ENCODE data around the gene SGCD.

SGCD gene

DNA sequence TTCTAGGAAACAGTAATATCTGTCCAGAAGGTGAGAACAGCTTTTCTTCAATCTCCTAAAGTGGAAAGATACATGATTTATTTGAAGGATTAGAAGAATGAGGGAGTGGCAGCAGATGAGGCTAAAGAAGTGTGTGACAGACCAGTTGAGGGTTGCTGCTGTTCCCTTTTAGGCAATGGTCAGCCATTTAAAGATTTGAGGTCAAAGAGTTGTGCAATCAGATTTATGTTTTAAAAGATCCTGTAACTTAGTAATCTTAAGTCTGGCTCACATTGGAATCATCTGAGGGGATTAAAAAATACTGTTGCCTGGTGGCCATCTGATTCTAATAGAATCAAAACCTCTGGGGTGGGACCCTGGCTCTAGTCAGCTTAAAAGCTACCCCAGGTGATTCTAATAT lies 4.3 kb upstream of the SGCD start:
- H3K4me3 ChIP-seq (ENCODE audit: low read depth, low read length), result no peak overlapping the region
- ChIA-PET POLR2A (no interaction called here), CTCF (interaction anchor here (2.4 kb wide), 1 partner anchor 10 kb away, joined by 6 read pairs; no protein-coding TSS in a partner anchor)
- DNase-seq (ENCODE audit: low read depth, low spot score), result no peak
- TF ChIP-seq, protein P1, sequence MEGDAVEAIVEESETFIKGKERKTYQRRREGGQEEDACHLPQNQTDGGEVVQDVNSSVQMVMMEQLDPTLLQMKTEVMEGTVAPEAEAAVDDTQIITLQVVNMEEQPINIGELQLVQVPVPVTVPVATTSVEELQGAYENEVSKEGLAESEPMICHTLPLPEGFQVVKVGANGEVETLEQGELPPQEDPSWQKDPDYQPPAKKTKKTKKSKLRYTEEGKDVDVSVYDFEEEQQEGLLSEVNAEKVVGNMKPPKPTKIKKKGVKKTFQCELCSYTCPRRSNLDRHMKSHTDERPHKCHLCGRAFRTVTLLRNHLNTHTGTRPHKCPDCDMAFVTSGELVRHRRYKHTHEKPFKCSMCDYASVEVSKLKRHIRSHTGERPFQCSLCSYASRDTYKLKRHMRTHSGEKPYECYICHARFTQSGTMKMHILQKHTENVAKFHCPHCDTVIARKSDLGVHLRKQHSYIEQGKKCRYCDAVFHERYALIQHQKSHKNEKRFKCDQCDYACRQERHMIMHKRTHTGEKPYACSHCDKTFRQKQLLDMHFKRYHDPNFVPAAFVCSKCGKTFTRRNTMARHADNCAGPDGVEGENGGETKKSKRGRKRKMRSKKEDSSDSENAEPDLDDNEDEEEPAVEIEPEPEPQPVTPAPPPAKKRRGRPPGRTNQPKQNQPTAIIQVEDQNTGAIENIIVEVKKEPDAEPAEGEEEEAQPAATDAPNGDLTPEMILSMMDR (IDR thresholded peaks at IDR 0.05; ENCODE audit: insufficient read depth, low read length, missing control alignments), result no peak

DNA sequence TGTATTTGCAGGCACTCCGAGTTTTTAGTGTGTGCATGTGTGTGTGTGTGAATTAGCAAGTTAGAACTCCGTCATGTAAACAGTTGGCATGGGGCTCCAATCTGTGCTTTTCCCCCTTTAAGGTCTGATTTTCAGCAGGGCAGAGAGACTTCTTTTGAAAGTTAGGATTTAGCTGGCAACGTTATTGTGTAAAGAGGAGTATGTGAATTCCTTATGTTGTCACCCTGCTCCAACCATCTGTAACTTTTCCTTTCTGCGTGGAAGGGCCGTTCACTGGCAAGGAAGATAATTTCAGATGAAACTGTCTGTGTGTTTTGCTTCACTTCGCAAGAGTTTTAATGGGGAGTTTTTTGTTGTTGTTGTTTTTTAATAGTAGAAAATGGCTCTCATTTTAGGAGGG lies 332 bp downstream of the SGCD start:
- peak overlapping the region; percentile 72 for H3K4me3 ChIP-seq (ENCODE audit: low read depth, low read length)
- no peak for DNase-seq (ENCODE audit: low read depth, low spot score)
- CTCF ChIA-PET, result interaction anchor here (1.2 to 1.6 kb wide), 3 partner anchors 50 to 497 kb away, joined by 3 to 7 read pairs (median 4); no protein-coding TSS in a partner anchor
- POLR2A ChIA-PET, result interaction anchor here (1.1 to 1.6 kb wide), 4 partner anchors 32 to 141 kb away, joined by 4 to 6 read pairs (median 4); no protein-coding TSS in a partner anchor
- TF ChIP-seq, protein P1 (IDR thresholded peaks at IDR 0.05; ENCODE audit: insufficient read depth, low read length, missing control alignments), result no peak

DNA sequence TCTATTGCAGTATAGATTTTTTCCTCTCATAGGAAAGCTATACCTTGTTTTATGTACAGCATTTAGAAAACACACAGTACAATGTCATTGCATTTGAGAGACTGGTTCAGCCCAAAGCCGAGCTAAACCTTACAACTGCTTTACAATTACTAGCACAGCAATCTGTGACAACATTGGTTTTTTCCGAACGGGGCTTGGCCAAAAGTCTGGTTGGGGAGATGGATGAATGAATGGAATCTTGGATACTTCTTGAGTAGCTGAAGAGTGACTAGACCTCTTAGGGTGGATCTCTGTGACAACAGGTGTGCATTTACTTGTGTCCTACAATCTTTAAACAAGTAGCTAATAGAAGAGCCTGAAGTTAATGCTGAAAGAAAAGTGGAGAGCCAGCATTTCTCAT lies 1.2 kb downstream of the SGCD start:
- CTCF ChIA-PET, result interaction anchor here (1.1 to 1.6 kb wide), 3 partner anchors 10 to 496 kb away, joined by 3 to 7 read pairs (median 4); no protein-coding TSS in a partner anchor
- H3K4me3 ChIP-seq (ENCODE audit: low read depth, low read length), result peak overlapping the region; percentile 72
- POLR2A ChIA-PET, result no interaction called here
- TF ChIP-seq, protein P1 (IDR thresholded peaks at IDR 0.05; ENCODE audit: insufficient read depth, low read length, missing control alignments), result no peak
- no peak for DNase-seq (ENCODE audit: low read depth, low spot score)

DNA sequence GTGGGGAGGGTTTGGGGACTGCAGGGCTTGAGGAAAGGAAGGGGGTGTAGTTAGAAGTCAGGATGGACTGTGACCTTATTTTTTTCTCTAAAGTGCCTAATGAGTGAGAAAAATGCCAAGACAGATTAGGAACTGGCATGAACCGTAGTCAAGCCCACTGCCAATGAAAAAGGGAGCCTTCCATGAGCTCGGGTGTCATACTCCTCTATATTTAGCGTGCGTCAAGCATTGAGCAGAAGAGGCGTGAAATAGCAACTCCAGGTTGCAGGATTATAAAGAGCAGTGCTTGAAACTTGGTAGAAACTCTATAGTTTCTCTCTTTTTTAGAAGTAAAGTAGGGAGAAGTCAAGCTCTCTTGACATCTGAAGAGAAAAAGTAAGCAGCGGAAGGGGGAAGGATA lies 1.8 kb downstream of the SGCD start:
- TF ChIP-seq, protein P1 (IDR thresholded peaks at IDR 0.05; ENCODE audit: insufficient read depth, low read length, missing control alignments), result no peak
- no peak for DNase-seq (ENCODE audit: low read depth, low spot score)
- ChIA-PET POLR2A (no interaction called here), CTCF (interaction anchor here (1.1 to 1.6 kb wide), 3 partner anchors 9 to 496 kb away, joined by 3 to 7 read pairs (median 4); no protein-coding TSS in a partner anchor)
- peak overlapping the region; percentile 72 for H3K4me3 ChIP-seq (ENCODE audit: low read depth, low read length)

DNA sequence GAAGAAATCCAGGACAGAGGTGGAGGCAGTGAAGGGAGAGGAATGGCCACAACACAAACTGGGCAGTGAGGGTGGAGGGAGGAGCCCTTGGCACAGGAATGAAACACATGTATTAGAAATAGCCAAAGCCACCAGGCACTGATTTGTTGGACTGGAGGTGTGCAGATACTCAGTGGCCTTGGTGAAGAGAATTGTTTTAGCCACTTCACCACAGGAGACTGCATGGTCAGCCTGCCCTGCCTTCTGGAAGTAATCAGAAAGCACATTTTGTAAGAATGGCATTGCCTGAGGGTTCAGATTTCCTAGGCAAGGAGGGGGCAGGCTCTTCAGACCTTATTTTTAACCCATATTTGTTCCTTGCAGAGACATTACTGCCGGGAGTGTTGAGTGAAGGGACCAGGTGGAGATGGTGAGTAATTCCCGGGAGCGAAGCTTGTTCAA lies 2.2 kb downstream of the SGCD start:
- H3K4me3 ChIP-seq (ENCODE audit: low read depth, low read length), result peak overlapping the region; percentile 72
- CTCF ChIA-PET, result no interaction called here
- POLR2A ChIA-PET, result interaction anchor here (0.6 kb wide), 1 partner anchor 165 kb away, joined by 3 read pairs; no protein-coding TSS in a partner anchor
- TF ChIP-seq, protein P1 (IDR thresholded peaks at IDR 0.05; ENCODE audit: insufficient read depth, low read length, missing control alignments), result no peak
- no peak for DNase-seq (ENCODE audit: low read depth, low spot score)

DNA sequence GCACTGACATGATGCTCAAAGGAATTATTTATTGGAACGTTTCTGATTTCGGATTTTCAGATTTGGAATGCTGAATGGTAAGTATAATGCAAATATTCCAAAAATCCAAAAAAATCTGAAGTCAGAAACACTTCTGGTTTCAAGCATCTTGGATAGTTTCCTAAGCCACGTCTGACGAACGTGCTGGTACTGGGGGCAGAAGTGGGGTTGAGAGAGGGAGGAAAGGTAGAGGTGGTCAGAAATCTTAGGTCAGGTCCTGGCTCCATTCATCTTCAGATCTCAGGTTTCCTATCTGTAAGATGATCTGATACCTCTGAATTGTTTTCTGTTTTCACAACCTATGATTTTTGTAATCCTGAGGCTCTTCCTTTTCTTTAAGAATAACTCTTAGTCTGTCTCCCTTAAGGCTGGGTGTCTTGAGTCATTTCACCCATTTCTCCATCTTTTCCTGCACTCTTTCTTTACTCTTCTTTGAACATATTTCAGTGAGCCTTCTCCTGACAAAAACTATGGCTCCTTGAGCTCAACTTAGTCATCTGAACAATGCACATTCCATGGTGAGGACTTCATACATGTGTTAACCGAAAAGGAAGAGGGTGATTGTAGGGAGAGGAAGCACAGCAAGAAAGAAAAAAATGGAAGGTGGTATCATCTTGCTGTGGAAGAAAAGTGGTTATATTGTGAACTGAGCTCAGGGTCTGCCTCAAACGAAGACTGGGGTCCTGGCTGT lies 3.3 kb downstream of the SGCD start:
- no peak for DNase-seq (ENCODE audit: low read depth, low spot score)
- ChIA-PET POLR2A (no interaction called here), CTCF (no interaction called here)

More for the DNA sequence above, 3.3 kb downstream of the SGCD start:
- no peak overlapping the region for H3K4me3 ChIP-seq (ENCODE audit: low read depth, low read length)
- TF ChIP-seq, protein P1 (IDR thresholded peaks at IDR 0.05; ENCODE audit: insufficient read depth, low read length, missing control alignments), result no peak

Data from AG04449 (cell line).